ENCODE data around the gene KRTAP11-1.

Gene KRTAP11-1

DNA sequence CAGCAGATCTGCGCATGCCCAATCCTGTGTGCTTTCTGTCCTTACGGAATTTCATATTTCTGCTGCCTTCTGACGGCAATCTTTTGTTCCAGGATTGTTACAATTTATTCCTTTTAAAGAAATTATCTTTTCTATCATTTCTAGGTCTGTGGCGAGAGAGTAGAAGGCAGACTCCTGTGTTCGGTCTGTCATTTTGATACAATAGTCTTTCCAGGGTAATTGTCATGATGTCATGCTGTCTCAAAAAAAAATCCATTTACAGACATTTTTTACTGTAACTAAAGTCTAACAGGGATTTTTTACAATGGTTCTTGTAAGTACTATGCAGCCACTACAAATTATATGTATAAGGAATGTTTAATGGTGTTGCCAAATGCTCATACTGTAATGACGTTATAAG is 42.8 kb downstream of the KRTAP11-1 start:
- no peak overlapping the region for H3K4me3 ChIP-seq (ENCODE audit: low read depth, low read length)
- no peak overlapping the region for H3K9ac ChIP-seq (ENCODE audit: low read depth, low read length)
- no peaks in the 10 kb centered on the region for H3K27me3 ChIP-seq (ENCODE audit: control insufficient read depth, insufficient read depth, low read length)

DNA sequence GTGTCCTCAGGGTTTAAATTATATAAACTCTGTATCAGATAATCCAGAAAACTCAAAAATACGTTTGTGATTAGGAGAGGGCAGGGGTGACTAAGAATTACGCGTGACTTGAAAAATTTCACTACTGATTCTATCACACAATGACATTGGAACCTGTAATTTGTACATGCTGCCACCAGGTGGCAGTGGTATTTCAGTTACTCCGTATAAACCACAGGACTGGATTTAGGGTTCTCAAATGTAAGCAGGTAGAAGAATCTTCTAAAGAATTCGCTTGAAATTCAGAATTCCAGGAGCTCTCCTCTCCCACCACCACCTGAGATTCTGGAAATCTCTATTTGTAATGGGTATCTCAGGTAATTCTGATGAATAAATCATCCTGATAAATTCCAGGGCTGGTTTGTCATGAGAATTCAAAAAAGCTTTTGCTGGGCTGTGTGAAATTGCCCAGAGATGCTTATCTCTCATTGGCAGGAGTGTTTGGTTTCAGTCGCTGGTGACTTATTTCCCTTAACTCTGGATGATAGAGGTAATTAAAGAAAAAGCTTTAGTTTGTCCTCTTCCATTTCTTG is 50.1 kb downstream of the KRTAP11-1 start:
- Histone ChIP-seq H3K4me3 (ENCODE audit: low read depth, low read length) (no peak overlapping the region), H3K4me1 (ENCODE audit: control insufficient read depth, insufficient read depth, low read length) (no peaks in the 10 kb centered on the region), H3K36me3 (ENCODE audit: control insufficient read depth, insufficient read depth, low read length) (no peaks in the 10 kb centered on the region), H3K27me3 (ENCODE audit: control insufficient read depth, insufficient read depth, low read length) (no peaks in the 10 kb centered on the region), H3K27ac (ENCODE audit: low read depth, low read length) (no peak overlapping the region), H3K9me3 (ENCODE audit: control insufficient read depth, insufficient read depth, low read length) (0 out of 2 replicates have a peak, but pooled peaks cover 4% of the 10 kb centered on the region), H3K9ac (ENCODE audit: low read depth, low read length) (no peak overlapping the region)

More for the DNA sequence above, 42.8 kb downstream of the KRTAP11-1 start:
- Histone ChIP-seq H3K36me3 (ENCODE audit: control insufficient read depth, insufficient read depth, low read length) (no peaks in the 10 kb centered on the region), H3K27ac (ENCODE audit: low read depth, low read length) (no peak overlapping the region), H3K9me3 (ENCODE audit: control insufficient read depth, insufficient read depth, low read length) (no peaks in the 10 kb centered on the region), H3K4me1 (ENCODE audit: control insufficient read depth, insufficient read depth, low read length) (no peaks in the 10 kb centered on the region)
